PFSK-1 (cell line): ENCODE data around the gene PTPRJ.

Experiments used
- FOXP2 ChIP-seq: optimal IDR thresholded peaks from 2 replicates; pipeline ENCODE3; 2011; ENCODE audit warnings: borderline replicate concordance, control low read depth, inconsistent platforms; ENCODE audit not compliant: insufficient read depth; ENCODE audit errors: extremely low read length, extremely low read depth
- POLR2AphosphoS5 ChIP-seq: IDR thresholded peaks from 2 replicates; pipeline ENCODE4 v1.6.1; 2012; ENCODE audit warnings: low read depth, mild to moderate bottlenecking, control low read depth, low read length, moderate library complexity
- REST ChIP-seq, 2 experiments: IDR thresholded peaks; 2 replicates each; pipeline versions ENCODE4 v1.6.1 to v1.8.0; 2011 to 2012; ENCODE audit warnings: low read depth in 2 of 2, low read length in 2 of 2, control low read depth in 1 of 2, inconsistent platforms in 1 of 2, mild to moderate bottlenecking in 1 of 2, moderate library complexity in 1 of 2; ENCODE audit not compliant: insufficient read depth in 1 of 2
- SIN3A ChIP-seq: IDR thresholded peaks from 2 replicates; pipeline ENCODE4 v1.6.1; 2012; ENCODE audit warnings: mild to moderate bottlenecking, low read length, moderate library complexity, borderline replicate concordance; ENCODE audit not compliant: insufficient read depth
- TAF1 ChIP-seq: IDR thresholded peaks from 2 replicates; pipeline ENCODE4 v1.6.1; 2012; ENCODE audit warnings: low read length, control low read depth, borderline replicate concordance; ENCODE audit not compliant: insufficient read depth

Gene PTPRJ

GRCh38 chr11:48075637-48076036 lies 95.3 kb downstream of the PTPRJ start:
- TF ChIP-seq REST (IDR thresholded peaks at IDR 0.05; ENCODE audit: insufficient read depth in 1 of 2, low read depth in 2 of 2, low read length in 2 of 2) (no peak), TAF1 (no peak), POLR2AphosphoS5 (no peak), FOXP2 (no peak), SIN3A (no peak)

GRCh38 chr11:48077251-48077650 lies 96.9 kb downstream of the PTPRJ start:
- TF ChIP-seq TAF1 (no peak), REST (IDR thresholded peaks at IDR 0.05; ENCODE audit: insufficient read depth in 1 of 2, low read depth in 2 of 2, low read length in 2 of 2) (no peak), FOXP2 (no peak), POLR2AphosphoS5 (no peak)

GRCh38 chr11:48078689-48079088 lies 98.3 kb downstream of the PTPRJ start:
- TF ChIP-seq TAF1 (no peak), REST (IDR thresholded peaks at IDR 0.05; ENCODE audit: insufficient read depth in 1 of 2, low read depth in 2 of 2, low read length in 2 of 2) (no peak), SIN3A (no peak), FOXP2 (no peak), POLR2AphosphoS5 (no peak)

GRCh38 chr11:48079596-48079995 lies 99.2 kb downstream of the PTPRJ start:
- TF ChIP-seq SIN3A (no peak), POLR2AphosphoS5 (no peak), REST (IDR thresholded peaks at IDR 0.05; ENCODE audit: insufficient read depth in 1 of 2, low read depth in 2 of 2, low read length in 2 of 2) (no peak), TAF1 (no peak), FOXP2 (no peak)

- TF ChIP-seq TAF1 (no peak), SIN3A (no peak), FOXP2 (no peak), POLR2AphosphoS5 (no peak), REST (IDR thresholded peaks at IDR 0.05; ENCODE audit: insufficient read depth in 1 of 2, low read depth in 2 of 2, low read length in 2 of 2) (no peak)
Measured at GRCh38 chr11:48080301-48080861, 100.0 kb downstream of the PTPRJ start.
